ENCODE data around the gene ZMAT3. TPM values are rescaled to one million over a fixed set of nuclear protein-coding genes. Genes with fewer than 3 reads are reported as not detected.

Gene ZMAT3
- total RNA-seq, 1 donor from 2014 or later: 80.7 TPM

DNA sequence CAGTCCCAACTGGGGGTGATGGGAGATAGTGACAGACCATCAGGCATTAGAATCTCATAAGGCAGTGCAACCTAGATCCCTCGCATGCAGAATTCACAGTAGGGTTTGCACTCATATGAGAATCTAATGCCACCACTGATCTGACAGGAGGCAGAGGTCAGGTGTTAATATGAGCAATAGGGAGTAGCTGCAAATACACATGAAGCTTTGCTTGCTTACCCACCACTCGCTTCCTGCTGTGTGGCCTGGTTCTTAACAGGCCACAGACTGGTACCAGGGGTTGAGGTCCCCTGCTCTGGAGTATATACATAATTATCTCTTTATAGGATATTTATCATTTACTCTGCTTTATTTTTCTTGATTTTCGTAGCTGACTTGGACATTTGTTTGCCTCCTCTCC, 36.0 kb upstream of the ZMAT3 start:
- DNase-seq (ENCODE audit: low spot score): no peak
- H3K27me3 Mint-ChIP-seq (ENCODE audit: low read depth): no peaks in the 10 kb centered on the region
- H3K9me3 Mint-ChIP-seq (ENCODE audit: low read depth): peaks cover 9% of the 10 kb centered on the region
- H3K36me3 Mint-ChIP-seq (ENCODE audit: low read depth): no peaks in the 10 kb centered on the region
- no peaks in the 10 kb centered on the region for H3K4me1 Mint-ChIP-seq (ENCODE audit: low read depth)
- TF ChIP-seq, protein P1, sequence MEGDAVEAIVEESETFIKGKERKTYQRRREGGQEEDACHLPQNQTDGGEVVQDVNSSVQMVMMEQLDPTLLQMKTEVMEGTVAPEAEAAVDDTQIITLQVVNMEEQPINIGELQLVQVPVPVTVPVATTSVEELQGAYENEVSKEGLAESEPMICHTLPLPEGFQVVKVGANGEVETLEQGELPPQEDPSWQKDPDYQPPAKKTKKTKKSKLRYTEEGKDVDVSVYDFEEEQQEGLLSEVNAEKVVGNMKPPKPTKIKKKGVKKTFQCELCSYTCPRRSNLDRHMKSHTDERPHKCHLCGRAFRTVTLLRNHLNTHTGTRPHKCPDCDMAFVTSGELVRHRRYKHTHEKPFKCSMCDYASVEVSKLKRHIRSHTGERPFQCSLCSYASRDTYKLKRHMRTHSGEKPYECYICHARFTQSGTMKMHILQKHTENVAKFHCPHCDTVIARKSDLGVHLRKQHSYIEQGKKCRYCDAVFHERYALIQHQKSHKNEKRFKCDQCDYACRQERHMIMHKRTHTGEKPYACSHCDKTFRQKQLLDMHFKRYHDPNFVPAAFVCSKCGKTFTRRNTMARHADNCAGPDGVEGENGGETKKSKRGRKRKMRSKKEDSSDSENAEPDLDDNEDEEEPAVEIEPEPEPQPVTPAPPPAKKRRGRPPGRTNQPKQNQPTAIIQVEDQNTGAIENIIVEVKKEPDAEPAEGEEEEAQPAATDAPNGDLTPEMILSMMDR (IDR thresholded peaks at IDR 0.05): no peak
- H3K27ac Mint-ChIP-seq (ENCODE audit: unreplicated experiment): no peak overlapping the region
- no peak overlapping the region for H3K4me3 Mint-ChIP-seq (ENCODE audit: unreplicated experiment)

DNA sequence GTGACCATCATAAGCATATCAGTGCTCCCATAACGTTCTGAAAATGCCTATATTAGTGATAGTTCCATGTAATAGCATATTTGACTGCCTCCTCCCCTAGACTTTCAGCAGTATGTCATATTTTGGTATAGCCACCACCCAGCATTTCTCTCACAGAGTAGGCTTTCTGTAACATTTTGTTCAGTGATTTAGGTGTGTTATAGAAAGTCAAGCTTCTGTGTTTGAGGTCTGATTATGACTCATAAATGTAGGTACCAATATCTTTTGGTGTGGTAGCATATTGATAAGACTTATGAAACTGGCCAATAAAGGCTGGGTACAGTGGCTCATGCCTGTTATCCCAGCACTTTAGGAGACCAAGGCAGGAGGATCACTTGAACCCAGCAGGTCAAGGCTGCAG, 34.3 kb upstream of the ZMAT3 start:
- no peak overlapping the region for H3K27ac Mint-ChIP-seq (ENCODE audit: unreplicated experiment)
- H3K36me3 Mint-ChIP-seq (ENCODE audit: low read depth): no peaks in the 10 kb centered on the region
- H3K27me3 Mint-ChIP-seq (ENCODE audit: low read depth): no peaks in the 10 kb centered on the region
- no peaks in the 10 kb centered on the region for H3K4me1 Mint-ChIP-seq (ENCODE audit: low read depth)
- TF ChIP-seq, protein P1 (IDR thresholded peaks at IDR 0.05): no peak
- no peak for DNase-seq (ENCODE audit: low spot score)
- H3K9me3 Mint-ChIP-seq (ENCODE audit: low read depth): peaks cover 9% of the 10 kb centered on the region
- no peak overlapping the region for H3K4me3 Mint-ChIP-seq (ENCODE audit: unreplicated experiment)

DNA sequence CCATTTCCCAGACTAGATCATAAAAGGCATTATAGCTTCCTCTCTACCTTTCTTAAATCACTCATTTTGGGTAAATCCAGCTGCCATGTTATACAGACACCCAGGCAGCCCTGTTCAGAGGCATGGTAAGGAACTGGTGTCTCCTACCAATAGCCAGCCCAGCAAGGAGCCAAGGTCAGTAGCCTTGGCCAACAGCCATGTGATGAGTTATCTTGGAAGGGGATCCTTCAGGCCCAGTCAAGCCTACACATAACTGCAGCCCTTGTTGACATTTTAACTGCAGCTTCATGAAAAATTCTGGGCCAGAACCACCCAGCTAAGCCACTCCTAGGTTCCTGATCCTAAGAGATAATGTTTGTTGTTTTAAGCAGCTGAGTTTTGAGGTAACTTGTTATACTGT, 29.0 kb upstream of the ZMAT3 start:
- peaks cover 7% of the 10 kb centered on the region for H3K4me1 Mint-ChIP-seq (ENCODE audit: low read depth)
- no peaks in the 10 kb centered on the region for H3K36me3 Mint-ChIP-seq (ENCODE audit: low read depth)
- no peaks in the 10 kb centered on the region for H3K27me3 Mint-ChIP-seq (ENCODE audit: low read depth)
- H3K27ac Mint-ChIP-seq (ENCODE audit: unreplicated experiment): no peak overlapping the region
- H3K9me3 Mint-ChIP-seq (ENCODE audit: low read depth): no peaks in the 10 kb centered on the region
- H3K4me3 Mint-ChIP-seq (ENCODE audit: unreplicated experiment): no peak overlapping the region
- DNase-seq (ENCODE audit: low spot score): no peak
- TF ChIP-seq, protein P1 (IDR thresholded peaks at IDR 0.05): no peak

DNA sequence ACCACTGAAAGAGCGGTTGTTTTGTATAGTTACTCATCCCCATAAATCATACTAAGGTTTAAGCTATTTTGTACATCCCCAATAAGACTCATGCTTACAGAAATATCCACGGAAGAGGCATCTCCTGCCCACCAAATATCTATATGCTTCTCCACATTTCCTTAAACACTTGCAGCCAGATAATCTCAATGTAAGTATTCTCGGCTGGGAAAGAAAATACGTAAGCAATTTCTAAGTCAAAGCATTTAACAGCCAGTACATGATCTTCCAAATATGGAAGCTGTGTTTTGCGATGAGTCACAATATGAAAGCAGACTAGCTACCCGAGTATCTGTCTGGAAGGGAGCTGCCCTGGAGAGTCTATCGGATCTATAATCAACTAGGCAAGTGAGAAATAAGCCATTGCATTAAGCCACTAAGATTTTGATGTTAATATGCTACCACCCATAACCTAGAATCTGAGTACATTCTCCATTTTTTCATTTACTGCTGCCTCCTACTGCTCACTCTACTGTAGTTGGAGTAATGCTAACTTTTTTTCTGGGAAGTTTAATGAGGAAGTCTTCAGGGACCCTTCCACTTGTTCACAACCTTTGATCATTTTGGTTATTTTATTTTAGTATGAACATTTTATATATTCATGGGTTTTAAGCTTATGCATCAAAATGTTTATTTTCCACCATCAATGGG, 26.9 kb upstream of the ZMAT3 start:
- Mint-ChIP-seq H3K4me1 (ENCODE audit: low read depth) (peaks cover 7% of the 10 kb centered on the region), H3K4me3 (ENCODE audit: unreplicated experiment) (peak overlapping the region; percentile 46)
- no peak for DNase-seq (ENCODE audit: low spot score)

DNA sequence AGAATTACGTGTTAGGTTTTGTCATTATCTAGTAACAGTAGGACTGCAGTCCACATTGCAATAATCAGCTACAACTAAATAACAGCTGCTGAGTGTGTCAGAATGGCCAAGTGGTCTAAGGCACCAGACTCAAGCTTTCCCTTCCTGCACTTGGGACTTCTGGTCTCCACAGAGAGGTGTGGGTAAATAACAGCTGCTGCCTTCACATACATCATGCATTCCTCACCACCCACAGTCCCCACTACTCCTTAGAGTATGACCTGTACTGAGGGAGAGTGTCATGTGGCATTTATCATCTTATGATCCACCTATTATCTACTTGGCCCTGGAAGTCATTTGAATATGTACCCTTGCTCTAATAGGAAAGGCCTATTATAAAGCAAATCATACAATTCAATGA, 22.2 kb upstream of the ZMAT3 start:
- Mint-ChIP-seq H3K4me3 (ENCODE audit: unreplicated experiment) (no peak overlapping the region), H3K9me3 (ENCODE audit: low read depth) (no peaks in the 10 kb centered on the region), H3K27me3 (ENCODE audit: low read depth) (no peaks in the 10 kb centered on the region), H3K27ac (ENCODE audit: unreplicated experiment) (no peak overlapping the region), H3K36me3 (ENCODE audit: low read depth) (no peaks in the 10 kb centered on the region), H3K4me1 (ENCODE audit: low read depth) (peaks cover 6% of the 10 kb centered on the region)
- DNase-seq (ENCODE audit: low spot score): no peak
- TF ChIP-seq, protein P1 (IDR thresholded peaks at IDR 0.05): no peak

More for the DNA sequence above, 26.9 kb upstream of the ZMAT3 start:
- TF ChIP-seq, protein P1 (IDR thresholded peaks at IDR 0.05): peak; percentile 76
- peak overlapping the region; percentile 42 for H3K27ac Mint-ChIP-seq (ENCODE audit: unreplicated experiment)
- no peaks in the 10 kb centered on the region for H3K9me3 Mint-ChIP-seq (ENCODE audit: low read depth)
- H3K27me3 Mint-ChIP-seq (ENCODE audit: low read depth): no peaks in the 10 kb centered on the region
- no peaks in the 10 kb centered on the region for H3K36me3 Mint-ChIP-seq (ENCODE audit: low read depth)

Data from chondrocyte (in vitro differentiated cells).